AG04449 (cell line): ENCODE measurements around the gene CDC25B.

Experiments
- CTCF ChIA-PET: fragments of 350-600 bp; formaldehyde crosslinking; extraction: SDS; loops from one replicate; lab custom pipeline; 2021; ENCODE audit warnings: antibody characterized with exemption; lab: Yijun Ruan, JAX
- POLR2A ChIA-PET: fragments of 400-600, 350-600 bp; formaldehyde crosslinking; extraction: SDS; loops from one replicate; lab custom pipeline; 2020; ENCODE audit warnings: antibody characterized with exemption, inconsistent platforms; lab: Yijun Ruan, JAX
- DNase-seq: peaks from one replicate; pipeline ENCODE4 v3.0.0-alpha.2; 2010; ENCODE audit warnings: low read depth, low spot score
- H3K4me3 ChIP-seq: 2 replicates; pipeline ENCODE4 v1.5.1; 2011; ENCODE audit warnings: low read depth, mild to moderate bottlenecking, control low read depth, low read length
- TF ChIP-seq, protein P1 (sequence below): IDR thresholded peaks from one replicate; pipeline ENCODE4 v1.5.1; 2011; ENCODE audit warnings: mild to moderate bottlenecking, moderate library complexity, low read length, control low read depth, inconsistent platforms; ENCODE audit not compliant: insufficient read depth; ENCODE audit errors: missing control alignments

Gene CDC25B

DNA sequence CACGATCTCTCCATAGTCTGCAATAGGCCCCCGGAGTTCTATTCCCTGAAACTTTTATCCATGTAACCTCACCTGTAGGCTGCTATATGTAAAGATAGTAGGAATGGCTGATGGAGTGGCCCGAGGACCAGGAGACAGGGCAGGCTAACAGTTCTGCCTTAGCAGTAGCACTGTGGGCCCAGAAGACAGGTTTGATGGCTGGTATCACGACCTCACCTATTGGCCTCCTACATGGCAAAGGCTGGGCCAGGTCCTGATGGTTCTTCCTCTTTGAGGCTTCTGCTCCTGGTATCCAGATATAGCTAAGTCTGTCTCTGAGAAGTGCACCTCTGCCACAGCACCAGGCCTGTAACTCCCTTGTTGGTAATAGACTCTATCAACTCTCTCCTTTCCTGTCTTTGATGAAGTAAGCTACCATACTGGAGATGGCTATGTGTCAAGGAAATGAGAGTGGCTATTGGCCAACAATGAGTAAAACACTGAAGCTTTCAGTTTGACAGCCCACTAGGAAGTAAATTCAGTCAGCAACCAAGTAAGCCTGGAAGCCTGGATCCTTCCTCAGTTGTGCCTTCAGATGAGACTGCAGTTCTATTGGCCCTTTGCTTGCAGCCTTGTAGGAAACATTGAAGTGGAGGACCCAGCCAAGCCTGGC is 20.5 kb upstream of the CDC25B start:
- POLR2A ChIA-PET: no interaction called here
- TF ChIP-seq, protein P1, sequence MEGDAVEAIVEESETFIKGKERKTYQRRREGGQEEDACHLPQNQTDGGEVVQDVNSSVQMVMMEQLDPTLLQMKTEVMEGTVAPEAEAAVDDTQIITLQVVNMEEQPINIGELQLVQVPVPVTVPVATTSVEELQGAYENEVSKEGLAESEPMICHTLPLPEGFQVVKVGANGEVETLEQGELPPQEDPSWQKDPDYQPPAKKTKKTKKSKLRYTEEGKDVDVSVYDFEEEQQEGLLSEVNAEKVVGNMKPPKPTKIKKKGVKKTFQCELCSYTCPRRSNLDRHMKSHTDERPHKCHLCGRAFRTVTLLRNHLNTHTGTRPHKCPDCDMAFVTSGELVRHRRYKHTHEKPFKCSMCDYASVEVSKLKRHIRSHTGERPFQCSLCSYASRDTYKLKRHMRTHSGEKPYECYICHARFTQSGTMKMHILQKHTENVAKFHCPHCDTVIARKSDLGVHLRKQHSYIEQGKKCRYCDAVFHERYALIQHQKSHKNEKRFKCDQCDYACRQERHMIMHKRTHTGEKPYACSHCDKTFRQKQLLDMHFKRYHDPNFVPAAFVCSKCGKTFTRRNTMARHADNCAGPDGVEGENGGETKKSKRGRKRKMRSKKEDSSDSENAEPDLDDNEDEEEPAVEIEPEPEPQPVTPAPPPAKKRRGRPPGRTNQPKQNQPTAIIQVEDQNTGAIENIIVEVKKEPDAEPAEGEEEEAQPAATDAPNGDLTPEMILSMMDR: no peak
- CTCF ChIA-PET: interaction anchor here (1.0 to 4.7 kb wide), 3 partner anchors 23 to 98 kb away, joined by 3 to 27 read pairs (median 24); no protein-coding TSS in a partner anchor
- DNase-seq: no peak
- H3K4me3 ChIP-seq: no peak overlapping the region

DNA sequence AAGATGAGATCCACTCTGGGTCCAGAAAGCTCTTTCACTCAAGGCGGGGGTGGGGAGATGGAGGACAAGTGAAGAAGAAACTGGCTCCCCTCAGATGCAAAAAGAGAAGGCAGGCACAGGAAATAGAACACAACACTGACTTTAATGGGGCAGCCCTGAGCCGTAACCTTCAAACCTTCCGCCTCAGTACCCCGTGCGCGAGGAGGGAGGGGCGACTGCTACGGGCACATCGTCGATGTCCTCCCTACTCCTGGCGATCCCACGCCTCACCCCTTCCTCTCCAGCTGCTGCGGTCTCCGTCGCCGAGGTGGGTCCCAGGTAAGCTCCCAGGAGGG is 18.8 kb upstream of the CDC25B start:
- ChIA-PET POLR2A (interaction anchor here (2.9 kb wide), 1 partner anchor 9 kb away, joined by 28 read pairs; the partner anchor contains the start of gene ADISSP), CTCF (interaction anchor here (0.8 to 4.7 kb wide), 9 partner anchors 8 to 100 kb away, joined by 3 to 38 read pairs (median 5); partner anchors contain the start of genes ADISSP, AP5S1 and CENPB)
- DNase-seq: no peak
- TF ChIP-seq, protein P1: no peak
- H3K4me3 ChIP-seq: peak overlapping the region; percentile 58

DNA sequence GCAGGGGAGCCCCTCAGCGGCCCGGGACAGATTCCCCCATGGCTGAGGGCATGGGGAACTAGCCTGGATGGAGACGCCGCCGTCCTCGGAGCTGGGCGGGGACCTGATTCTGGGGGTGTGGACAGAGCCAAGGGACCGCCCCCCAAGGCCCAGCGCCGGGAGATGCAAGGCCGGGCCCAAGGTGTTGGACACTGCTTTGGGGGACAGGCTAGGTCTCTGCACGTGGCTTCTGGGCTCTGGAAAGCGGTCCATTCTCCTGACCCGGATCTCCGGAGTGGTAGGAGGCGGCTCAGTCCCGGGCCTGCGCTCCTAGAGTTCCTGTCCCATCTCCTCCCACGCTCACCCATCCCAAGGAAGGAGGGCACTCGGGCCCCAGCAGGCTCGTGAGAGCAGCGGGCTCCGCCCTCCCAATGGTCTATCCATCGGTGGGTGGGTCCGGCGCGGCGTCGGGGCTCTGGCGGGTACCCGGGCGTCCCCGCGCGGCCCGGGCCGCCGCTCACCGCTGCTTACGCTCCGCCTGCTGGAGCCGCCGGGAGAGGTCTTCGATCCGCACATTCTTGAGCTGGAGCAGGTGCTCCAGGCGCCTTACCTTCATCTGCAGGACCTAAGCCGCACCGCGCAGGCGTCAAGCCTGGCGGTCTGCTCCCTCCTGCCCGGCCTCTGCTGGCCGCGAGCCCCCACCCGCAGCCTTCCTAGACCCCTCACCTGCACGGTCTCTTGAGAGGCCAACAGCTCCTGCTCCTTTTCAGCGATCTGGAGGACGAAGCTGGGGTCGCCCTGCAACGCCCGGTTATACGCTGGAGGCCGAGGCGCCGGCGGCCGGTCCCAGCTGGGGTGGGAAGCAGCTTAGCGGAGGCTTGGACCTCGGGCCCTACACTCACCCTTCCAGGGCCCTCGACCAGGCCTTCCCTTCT is 18.1 kb upstream of the CDC25B start:
- DNase-seq: no peak
- POLR2A ChIA-PET: interaction anchor here (2.9 kb wide), 1 partner anchor 10 kb away, joined by 28 read pairs; the partner anchor contains the start of gene ADISSP
- TF ChIP-seq, protein P1: peak; percentile 3
- H3K4me3 ChIP-seq: peak overlapping the region; percentile 58
- CTCF ChIA-PET: interaction anchor here (0.6 to 4.7 kb wide), 18 partner anchors 8 to 723 kb away, joined by 3 to 38 read pairs (median 4); partner anchors contain the start of genes ADISSP, AP5S1 and CENPB

DNA sequence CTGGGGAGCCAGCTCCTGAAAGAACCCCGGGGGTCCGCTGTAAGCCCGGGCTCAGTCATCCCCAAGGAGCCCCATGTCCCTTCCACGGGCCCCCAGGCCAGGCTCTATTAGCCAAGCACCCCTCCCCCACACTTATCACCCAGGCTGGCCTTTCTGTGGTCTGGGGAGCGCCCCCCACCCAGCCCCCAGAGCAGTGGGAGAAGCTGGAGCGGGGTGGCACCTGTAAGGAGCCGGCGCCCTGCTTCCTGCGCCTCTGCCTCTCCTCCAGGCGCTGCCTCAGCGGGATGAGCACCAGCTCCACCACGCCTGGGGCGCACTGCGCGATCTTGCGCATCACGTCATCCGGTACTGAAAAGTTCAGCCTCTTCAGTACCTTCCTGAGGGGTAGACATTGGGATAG is 17.1 kb upstream of the CDC25B start:
- POLR2A ChIA-PET: interaction anchor here (2.9 kb wide), 1 partner anchor 11 kb away, joined by 28 read pairs; the partner anchor contains the start of gene ADISSP
- CTCF ChIA-PET: interaction anchor here (1.0 to 4.7 kb wide), 13 partner anchors 12 to 102 kb away, joined by 3 to 38 read pairs (median 5); partner anchors contain the start of genes ADISSP and AP5S1
- no peak overlapping the region for H3K4me3 ChIP-seq
- no peak for DNase-seq
- TF ChIP-seq, protein P1: no peak

DNA sequence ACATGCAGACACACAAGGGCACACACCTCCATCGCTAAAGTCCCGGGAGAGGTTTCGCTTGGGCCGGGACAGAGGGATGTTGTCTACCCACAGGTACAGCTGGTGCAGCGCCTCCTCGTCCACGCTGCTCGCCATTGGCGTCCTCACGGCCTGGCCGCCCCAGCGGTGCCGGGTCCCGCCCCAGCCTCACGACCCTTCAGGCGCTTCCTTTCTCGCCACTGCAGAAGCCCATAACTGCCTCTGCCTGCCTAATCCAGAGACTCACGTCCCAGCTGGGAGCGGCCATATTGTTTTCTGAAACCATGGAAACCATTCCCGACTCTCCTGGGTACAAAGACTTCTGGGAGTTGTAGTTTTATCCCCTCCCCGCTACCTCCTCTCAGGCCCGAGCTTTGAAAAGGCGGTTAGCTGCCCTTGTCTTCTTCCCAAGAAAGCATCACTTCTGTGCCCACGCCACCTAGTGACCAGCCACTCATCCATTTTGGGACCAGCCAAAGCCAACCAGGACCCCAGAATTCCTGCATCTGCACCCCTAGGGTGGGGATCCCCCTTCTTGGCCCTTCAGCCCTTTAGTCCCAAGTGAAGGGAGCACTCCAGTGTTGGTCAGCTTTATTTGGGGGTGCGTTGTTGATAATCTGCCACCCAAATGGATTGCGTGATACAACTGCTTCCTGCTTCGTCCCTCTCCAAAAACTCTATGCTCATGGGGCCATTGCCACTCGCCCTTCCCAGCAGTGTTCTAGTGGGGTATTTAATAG is 14.8 kb upstream of the CDC25B start, which contains the start of gene SPEF1:
Gene SPEF1, minus strand, starts transcription at position 296 of the 758 bp plus-strand sequence. Its CDS starts 161 bp downstream, at position 135.
- TF ChIP-seq, protein P1: peak; percentile 68
- ChIA-PET CTCF (interaction anchor here (0.6 to 11.6 kb wide), 22 partner anchors 8 to 219 kb away, joined by 3 to 255 read pairs (median 6); partner anchors contain the start of genes ADAM33, ADISSP and AP5S1), POLR2A (interaction anchor here (0.7 to 1.0 kb wide), 4 partner anchors 10 to 39 kb away, joined by 3 to 5 read pairs (median 4); partner anchors contain the start of genes ADISSP and AP5S1)
- peak within 1 kb of the TSS; percentile 60 for H3K4me3 ChIP-seq
- DNase-seq: peak; percentile 59
